GM21723 (cell line): Measurements from ENCODE around the gene CDK18.
"Not testable (repeated sequence)": the region's sequence is repeated elsewhere in the genome, so short reads cannot be mapped to it uniquely, and the experiment has no call there.

ENCODE experiments used
- ATAC-seq: cut with Tn5 transposase; IDR thresholded peaks from one replicate; pipeline ENCODE4 v1.9.1; 2021; ENCODE audit warnings: mild to moderate bottlenecking, moderate library complexity; ENCODE audit not compliant: unreplicated experiment

The CDK18 gene

GRCh38 chr1:205504311-205505075 is at the start of gene CDK18:
Gene CDK18, plus strand, starts transcription at chr1:205504669. Its CDS starts 18,499 bp downstream, at chr1:205523168.
- ATAC-seq: no peak

DNA sequence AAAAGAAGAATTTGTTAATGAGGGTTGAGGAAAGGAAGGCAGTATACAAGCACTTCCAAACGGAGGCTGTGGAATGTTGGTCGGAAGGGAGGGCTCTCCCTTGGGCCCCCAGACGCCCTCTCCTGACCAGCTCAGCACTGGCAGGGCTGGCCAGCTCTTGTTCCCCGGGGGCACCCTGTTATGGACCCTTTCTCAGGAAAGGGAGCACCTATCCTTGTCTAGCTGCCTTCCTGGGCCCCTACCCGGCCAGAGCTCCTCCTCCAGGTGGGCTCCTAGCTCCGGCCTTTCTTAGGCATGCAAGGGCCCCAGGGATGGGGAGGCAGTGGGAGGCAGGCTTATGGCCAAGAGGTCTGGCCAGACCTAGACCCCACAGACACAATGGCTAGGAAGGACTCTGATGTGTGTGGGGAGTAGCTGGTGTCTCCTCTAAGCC is 49.5 kb upstream of the CDK18 start:
- ATAC-seq: no peak

GRCh38 chr1:205455581-205456382 is 48.7 kb upstream of the CDK18 start, which contains the start of gene BLACAT1:
Gene BLACAT1, minus strand, starts transcription at chr1:205456045.
- ATAC-seq: no peak

GRCh38 chr1:205456383-205456867 is 48.0 kb upstream of the CDK18 start:
- no peak for ATAC-seq

DNA sequence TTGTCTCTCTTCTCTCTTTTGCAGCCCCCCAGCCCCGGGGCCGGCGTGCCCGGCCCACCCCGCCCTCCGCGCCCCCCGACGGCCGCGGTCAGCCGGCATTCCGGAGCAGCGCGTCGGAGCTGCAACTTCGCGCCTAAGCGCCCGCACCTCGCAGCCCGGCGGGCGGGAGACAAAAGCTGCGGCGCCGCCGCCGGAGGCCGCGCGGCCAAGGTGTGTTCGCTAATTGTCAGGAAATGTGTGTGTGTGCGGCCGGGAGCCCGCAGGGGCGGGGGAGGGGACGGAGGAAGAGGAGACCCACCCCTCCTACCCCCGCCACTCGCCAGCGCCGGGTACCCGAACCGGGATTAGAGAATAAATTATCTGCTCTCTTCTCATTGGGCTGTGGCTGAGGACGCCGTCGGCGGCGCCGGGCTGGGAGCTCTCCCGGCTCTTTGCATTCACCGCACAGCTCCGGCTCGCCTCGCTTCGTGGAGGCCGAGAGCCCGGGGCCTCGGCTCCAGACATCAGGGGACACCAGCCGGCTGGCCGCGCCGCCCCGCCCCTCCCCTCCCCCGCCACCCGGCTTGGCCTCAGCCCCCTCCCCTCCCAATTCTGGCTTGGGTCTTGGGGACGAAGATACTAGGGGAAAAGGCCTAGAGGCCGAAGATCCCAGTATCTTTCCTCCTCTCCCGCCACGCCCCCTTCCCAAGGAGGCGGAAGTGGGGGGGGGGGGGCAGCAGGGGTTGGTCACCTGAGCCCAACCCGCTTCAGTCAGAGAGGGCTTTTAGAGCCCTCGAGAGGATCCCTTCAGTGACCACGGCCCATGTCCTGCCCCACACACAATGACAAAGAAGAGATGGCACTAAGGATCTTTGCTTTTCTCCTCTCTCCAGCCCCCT is 47.4 kb upstream of the CDK18 start:
- no peak for ATAC-seq

DNA sequence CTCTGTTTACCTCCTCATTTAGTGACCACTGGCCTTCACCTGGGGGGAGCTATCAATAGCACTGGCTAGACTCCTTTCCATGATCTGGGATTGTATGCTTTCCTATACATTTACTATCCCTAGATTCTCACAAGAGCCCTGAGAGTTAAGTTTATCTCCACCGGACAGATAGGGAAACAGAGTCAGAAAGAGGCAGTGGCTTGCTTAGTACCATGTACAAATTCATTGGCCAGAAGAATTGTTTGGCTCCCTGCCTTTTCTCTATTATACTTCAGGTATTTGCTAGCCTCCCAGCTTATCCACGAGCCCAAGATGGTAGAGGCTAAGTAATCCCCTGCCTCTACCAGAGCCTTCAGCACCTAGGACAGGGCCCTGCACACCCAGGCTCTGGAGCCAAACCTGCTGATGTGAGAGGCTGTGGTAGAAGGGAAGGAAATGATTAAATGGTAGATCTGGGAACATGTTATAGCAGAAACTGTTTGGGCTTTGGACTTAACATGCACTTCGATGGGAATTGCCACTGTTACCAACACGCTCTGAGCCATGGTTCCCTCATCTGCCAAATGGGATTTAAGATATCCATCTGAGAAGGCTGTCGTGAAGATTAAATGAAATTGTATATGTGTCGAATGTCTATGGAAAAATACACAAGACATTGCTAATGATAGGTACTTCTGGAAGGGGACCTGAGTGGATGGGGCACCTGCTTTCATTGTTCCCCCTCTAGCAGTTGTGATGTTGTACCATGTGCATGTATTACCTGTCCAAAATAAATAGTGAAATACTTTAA is 45.5 kb upstream of the CDK18 start:
- ATAC-seq: no peak

- ATAC-seq: no peak
Measured at GRCh38 chr1:205465392-205465791, 39.1 kb upstream of the CDK18 start.

- ATAC-seq: no peak
Measured at GRCh38 chr1:205466595-205467220, 37.8 kb upstream of the CDK18 start.

DNA sequence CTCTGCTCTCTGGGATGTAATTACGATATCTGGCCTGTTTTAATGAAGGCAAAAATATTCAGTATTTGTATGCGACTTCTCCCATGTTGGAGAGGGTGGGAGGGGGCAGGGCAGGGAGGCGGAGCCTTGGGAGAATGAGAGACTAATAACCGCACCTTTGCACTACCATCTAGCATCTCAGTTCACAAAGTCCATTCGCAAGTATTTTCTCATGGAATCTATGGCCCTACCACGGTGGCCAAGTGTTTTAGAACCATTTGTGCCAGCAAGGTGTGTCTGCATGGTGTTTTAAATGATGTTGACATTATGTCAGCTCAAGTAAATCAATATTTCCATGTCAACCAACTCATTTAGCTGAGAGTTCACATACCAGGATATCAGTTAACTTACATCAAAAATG is 34.3 kb upstream of the CDK18 start:
- no peak for ATAC-seq

DNA sequence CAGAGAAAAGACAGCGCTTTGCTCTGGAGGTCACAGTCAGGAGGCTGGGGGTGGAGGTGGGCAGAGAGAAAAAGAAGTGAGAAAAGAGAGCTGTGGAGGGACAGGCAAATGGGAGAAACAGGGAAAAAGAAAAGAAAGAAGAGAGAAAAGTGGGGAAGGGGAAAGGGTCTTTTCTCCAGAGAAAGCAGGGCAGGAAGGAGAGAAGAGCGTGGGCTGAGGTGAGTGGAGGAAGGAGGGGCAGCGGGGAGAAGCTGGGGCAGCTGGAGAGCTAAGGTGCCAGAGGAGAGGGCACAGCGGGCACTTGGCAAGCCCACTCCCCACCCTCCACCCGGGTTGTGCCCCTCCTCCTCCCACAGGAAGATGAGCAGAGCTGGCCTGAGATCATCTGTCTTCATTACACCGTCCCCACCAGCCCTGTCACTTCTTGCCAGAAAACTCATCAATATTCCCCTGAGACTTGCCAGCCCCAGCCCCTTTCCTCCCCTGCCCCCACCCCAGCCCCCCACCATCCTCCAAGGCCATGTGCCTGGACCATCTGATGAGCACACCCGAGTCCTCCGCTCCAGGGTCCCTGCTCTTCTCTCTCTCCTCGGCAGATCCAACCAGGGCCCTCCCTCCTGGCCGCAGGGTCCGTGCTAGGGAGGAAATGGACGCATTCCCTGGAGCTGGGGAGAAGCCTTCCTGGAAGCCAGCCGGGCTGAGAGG is 31.6 kb upstream of the CDK18 start:
- no peak for ATAC-seq

DNA sequence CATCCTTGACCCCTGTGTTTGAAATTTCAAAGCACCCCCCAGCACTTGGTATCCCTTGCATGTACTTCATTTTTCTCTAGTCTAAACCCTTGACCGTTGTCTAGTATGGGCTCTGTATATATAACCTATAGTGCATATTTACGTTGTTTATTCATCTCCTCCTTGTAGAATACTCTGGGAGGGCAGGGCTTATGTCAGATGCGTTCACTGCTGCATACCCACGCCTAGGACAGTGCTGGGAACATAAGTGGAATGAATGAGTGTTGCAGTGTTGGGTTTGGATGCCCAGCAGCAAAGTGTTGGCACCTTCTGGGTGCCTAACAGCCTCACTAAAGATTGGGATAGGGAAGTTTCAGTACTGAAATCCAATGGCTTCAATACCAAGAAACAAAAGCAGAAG is 31.0 kb upstream of the CDK18 start:
- no peak for ATAC-seq

- no peak for ATAC-seq
Measured at GRCh38 chr1:205473966-205474365, 30.5 kb upstream of the CDK18 start.

DNA sequence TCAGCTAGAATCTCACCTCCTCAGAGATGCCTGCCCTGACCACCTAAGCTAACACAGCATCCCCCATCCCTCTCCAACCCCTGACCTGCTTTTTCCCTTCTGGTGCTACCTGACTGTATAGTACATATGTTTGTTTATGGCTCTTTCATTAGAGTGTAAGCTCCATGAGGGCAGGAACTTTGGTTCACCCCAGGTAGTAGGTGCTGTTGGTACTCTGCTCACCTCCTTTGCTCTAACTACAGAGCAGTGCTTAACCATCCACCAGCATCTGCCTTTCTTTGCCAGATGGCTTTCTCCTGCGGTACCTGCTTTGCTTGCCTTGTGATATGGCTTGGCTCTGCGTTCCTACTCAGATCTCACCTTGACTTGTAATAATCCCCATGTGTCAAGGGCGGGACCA is 29.9 kb upstream of the CDK18 start:
- no peak for ATAC-seq

- no peak for ATAC-seq
Measured at GRCh38 chr1:205475855-205476254, 28.6 kb upstream of the CDK18 start.

DNA sequence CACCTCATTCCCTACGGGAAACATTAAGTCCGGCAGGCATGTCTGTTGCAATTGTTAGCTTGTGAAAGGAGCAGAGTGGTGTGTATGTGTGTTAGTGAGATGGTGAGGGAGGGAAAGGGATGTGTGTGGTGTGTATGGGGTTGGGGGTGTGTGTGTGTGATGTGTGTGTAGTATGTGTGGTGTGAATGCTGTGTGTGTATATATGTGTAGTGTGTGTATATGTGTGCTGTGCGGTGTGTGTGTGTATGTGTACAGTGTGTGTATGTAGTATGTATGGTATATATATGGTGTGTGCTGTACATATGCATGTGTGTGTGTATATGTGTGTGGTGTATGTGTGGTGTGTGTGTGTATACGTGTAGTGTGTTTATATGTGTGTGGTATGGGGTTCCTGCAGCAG is 27.8 kb upstream of the CDK18 start:
- ATAC-seq: no peak

- no peak for ATAC-seq
Measured at GRCh38 chr1:205477121-205477758, 27.2 kb upstream of the CDK18 start.

- ATAC-seq: no peak
Measured at GRCh38 chr1:205477759-205478247, 26.7 kb upstream of the CDK18 start.

DNA sequence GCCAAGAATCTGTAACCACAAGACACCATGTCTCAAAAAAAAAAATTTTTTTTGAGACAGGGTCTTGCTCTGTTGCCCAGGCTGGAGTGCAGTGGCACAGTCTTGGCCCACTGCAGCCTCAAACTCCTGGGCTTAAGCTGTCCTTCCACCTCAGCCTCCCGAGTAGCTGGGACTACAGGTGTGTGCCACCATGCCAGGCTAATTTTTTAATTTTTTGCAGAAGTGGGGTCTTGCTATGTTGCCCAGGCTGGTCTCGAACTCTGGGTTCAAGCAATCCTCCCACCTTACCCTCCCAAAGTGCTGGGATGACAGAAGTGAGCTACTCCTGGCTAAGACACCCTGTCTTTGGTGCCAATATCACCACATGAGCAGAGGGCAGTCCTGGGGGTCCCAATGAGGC is 25.5 kb upstream of the CDK18 start:
- ATAC-seq: not testable (repeated sequence)
